ENCODE results near the gene ATRIP.
"Not testable (repeated sequence)": the region's sequence is repeated elsewhere in the genome, so short reads cannot be mapped to it uniquely, and the experiment has no call there.

The ATRIP gene

GRCh38 chr3:48460517-48460902, 14.0 kb downstream of the ATRIP start:
- Histone ChIP-seq H3K23ac (ENCODE audit: low read depth, low read length, poor library complexity) (no peak overlapping the region), H3K14ac (ENCODE audit: low read length) (no peak overlapping the region), H3K9me3 (replicated peaks in 1 of 2; ENCODE audit: control insufficient read depth in 2 of 2, insufficient read depth in 1 of 2, low read depth in 1 of 2, low read length in 2 of 2) (no peaks in the 10 kb centered on the region), H3K27ac (replicated peaks; ENCODE audit: low read length) (no peak overlapping the region), H3K9ac (ENCODE audit: low read depth, low read length, poor library complexity) (no peak overlapping the region), H2AFZ (ENCODE audit: low read length) (no peak overlapping the region), H3K27me3 (ENCODE audit: control insufficient read depth in 3 of 3, insufficient read depth in 3 of 3, low read depth in 1 of 3, low read length in 3 of 3) (no peaks in the 10 kb centered on the region), H4K91ac (ENCODE audit: low read depth, low read length, poor library complexity) (no peak overlapping the region), H3K4me3 (ENCODE audit: low read length in 2 of 2) (no peak overlapping the region), H3K4ac (ENCODE audit: low read length) (no peak overlapping the region), H2BK12ac (ENCODE audit: low read length) (no peak overlapping the region), H4K8ac (ENCODE audit: low read depth, low read length) (no peak overlapping the region), H3K18ac (ENCODE audit: low read length) (no peak overlapping the region), H3K4me1 (ENCODE audit: control insufficient read depth in 2 of 2, insufficient read depth in 1 of 2, low read depth in 1 of 2, low read length in 2 of 2) (peaks cover 5% of the 10 kb centered on the region in 2 donors), H2BK15ac (ENCODE audit: low read length) (no peak overlapping the region), H3K4me2 (ENCODE audit: insufficient read depth, low read length, poor library complexity, severe bottlenecking) (no peak overlapping the region), H2BK120ac (ENCODE audit: low read depth, low read length) (no peak overlapping the region), H3K79me1 (ENCODE audit: low read depth, low read length) (no peaks in the 10 kb centered on the region), H2BK5ac (ENCODE audit: low read length) (no peak overlapping the region), H3K36me3 (replicated peaks in 1 of 2; ENCODE audit: control insufficient read depth in 2 of 2, insufficient read depth in 2 of 2, low read length in 2 of 2) (peaks cover 43 to 70% of the 10 kb centered on the region in 2 donors), H2AK5ac (ENCODE audit: low read depth, low read length) (no peak overlapping the region)
- no CpG with 5 or more reads among the region's 3 CpGs for WGBS, 2 donors (ENCODE audit: extremely low coverage in 2 of 2, insufficient read length in 2 of 2, insufficient replicate concordance in 1 of 2)
- no peak for DNase-seq (ENCODE audit: low spot score)

- Histone ChIP-seq H3K4me1 (ENCODE audit: control insufficient read depth in 2 of 2, insufficient read depth in 1 of 2, low read depth in 1 of 2, low read length in 2 of 2) (peaks cover 16% of the 10 kb centered on the region in 2 donors), H3K36me3 (replicated peaks in 1 of 2; ENCODE audit: control insufficient read depth in 2 of 2, insufficient read depth in 2 of 2, low read length in 2 of 2) (peaks cover 41 to 60% of the 10 kb centered on the region in 2 donors)
- not testable (repeated sequence) for H3K27ac ChIP-seq (replicated peaks; ENCODE audit: low read length); H3K27me3 ChIP-seq (ENCODE audit: control insufficient read depth in 3 of 3, insufficient read depth in 3 of 3, low read depth in 1 of 3, low read length in 3 of 3); H2BK120ac ChIP-seq (ENCODE audit: low read depth, low read length); H4K91ac ChIP-seq (ENCODE audit: low read depth, low read length, poor library complexity); H3K14ac ChIP-seq (ENCODE audit: low read length); H3K4ac ChIP-seq (ENCODE audit: low read length); H4K8ac ChIP-seq (ENCODE audit: low read depth, low read length); H3K9ac ChIP-seq (ENCODE audit: low read depth, low read length, poor library complexity); H3K18ac ChIP-seq (ENCODE audit: low read length); H2AK5ac ChIP-seq (ENCODE audit: low read depth, low read length); H3K9me3 ChIP-seq (replicated peaks in 1 of 2; ENCODE audit: control insufficient read depth in 2 of 2, insufficient read depth in 1 of 2, low read depth in 1 of 2, low read length in 2 of 2); H2BK12ac ChIP-seq (ENCODE audit: low read length); H2AFZ ChIP-seq (ENCODE audit: low read length); H2BK15ac ChIP-seq (ENCODE audit: low read length); DNase-seq (ENCODE audit: low spot score); H3K79me1 ChIP-seq (ENCODE audit: low read depth, low read length); H3K4me3 ChIP-seq (ENCODE audit: low read length in 2 of 2); H2BK5ac ChIP-seq (ENCODE audit: low read length); H3K4me2 ChIP-seq (ENCODE audit: insufficient read depth, low read length, poor library complexity, severe bottlenecking); H3K23ac ChIP-seq (ENCODE audit: low read depth, low read length, poor library complexity)
- WGBS, 2 donors (ENCODE audit: extremely low coverage in 2 of 2, insufficient read length in 2 of 2, insufficient replicate concordance in 1 of 2) = no CpG with 5 or more reads among the region's 7 CpGs
Observed at GRCh38 chr3:48461767-48462166, 15.2 kb downstream of the ATRIP start.

GRCh38 chr3:48463703-48464102, 17.2 kb downstream of the ATRIP start:
- Histone ChIP-seq H3K79me1 (ENCODE audit: low read depth, low read length) (peaks cover 7% of the 10 kb centered on the region), H3K18ac (ENCODE audit: low read length) (no peak overlapping the region), H2BK12ac (ENCODE audit: low read length) (no peak overlapping the region), H3K9ac (ENCODE audit: low read depth, low read length, poor library complexity) (peak overlapping the region; percentile 1), H3K4me3 (ENCODE audit: low read length in 2 of 2) (no peak overlapping the region), H3K4ac (ENCODE audit: low read length) (no peak overlapping the region), H3K4me1 (ENCODE audit: control insufficient read depth in 2 of 2, insufficient read depth in 1 of 2, low read depth in 1 of 2, low read length in 2 of 2) (peaks cover 19 to 21% of the 10 kb centered on the region in 2 donors), H3K23ac (ENCODE audit: low read depth, low read length, poor library complexity) (no peak overlapping the region), H4K91ac (ENCODE audit: low read depth, low read length, poor library complexity) (no peak overlapping the region), H2AK5ac (ENCODE audit: low read depth, low read length) (no peak overlapping the region), H2BK15ac (ENCODE audit: low read length) (no peak overlapping the region), H3K4me2 (ENCODE audit: insufficient read depth, low read length, poor library complexity, severe bottlenecking) (no peak overlapping the region), H3K27me3 (ENCODE audit: control insufficient read depth in 3 of 3, insufficient read depth in 3 of 3, low read depth in 1 of 3, low read length in 3 of 3) (no peaks in the 10 kb centered on the region), H3K9me3 (replicated peaks in 1 of 2; ENCODE audit: control insufficient read depth in 2 of 2, insufficient read depth in 1 of 2, low read depth in 1 of 2, low read length in 2 of 2) (no peaks in the 10 kb centered on the region), H3K27ac (replicated peaks; ENCODE audit: low read length) (no peak overlapping the region), H3K36me3 (replicated peaks in 1 of 2; ENCODE audit: control insufficient read depth in 2 of 2, insufficient read depth in 2 of 2, low read length in 2 of 2) (peaks cover 48 to 62% of the 10 kb centered on the region in 2 donors), H2AFZ (ENCODE audit: low read length) (no peak overlapping the region), H4K8ac (ENCODE audit: low read depth, low read length) (no peak overlapping the region), H2BK5ac (ENCODE audit: low read length) (no peak overlapping the region), H3K14ac (ENCODE audit: low read length) (no peak overlapping the region), H2BK120ac (ENCODE audit: low read depth, low read length) (no peak overlapping the region)
- no peak for DNase-seq (ENCODE audit: low spot score)
- no CpG with 5 or more reads among the region's 9 CpGs for WGBS, 2 donors (ENCODE audit: extremely low coverage in 2 of 2, insufficient read length in 2 of 2, insufficient replicate concordance in 1 of 2)

GRCh38 chr3:48464713-48465221, 18.2 kb downstream of the ATRIP start:
- Histone ChIP-seq H3K14ac (ENCODE audit: low read length) (peak overlapping the region; percentile 79), H2BK5ac (ENCODE audit: low read length) (peak overlapping the region; percentile 95), H4K8ac (ENCODE audit: low read depth, low read length) (no peak overlapping the region), H3K4me3 (ENCODE audit: low read length in 2 of 2) (peak overlapping the region in 1 of 2 donors; percentile 2), H3K4me1 (ENCODE audit: control insufficient read depth in 2 of 2, insufficient read depth in 1 of 2, low read depth in 1 of 2, low read length in 2 of 2) (peaks cover 19 to 21% of the 10 kb centered on the region in 2 donors), H2BK15ac (ENCODE audit: low read length) (peak overlapping the region; percentile 98), H3K9ac (ENCODE audit: low read depth, low read length, poor library complexity) (peak overlapping the region; percentile 85), H3K79me1 (ENCODE audit: low read depth, low read length) (peaks cover 10% of the 10 kb centered on the region), H2BK120ac (ENCODE audit: low read depth, low read length) (peak overlapping the region; percentile 44), H3K18ac (ENCODE audit: low read length) (peak overlapping the region; percentile 78), H3K23ac (ENCODE audit: low read depth, low read length, poor library complexity) (peak overlapping the region; percentile 62), H3K4ac (ENCODE audit: low read length) (peak overlapping the region; percentile 96), H2AK5ac (ENCODE audit: low read depth, low read length) (peak overlapping the region; percentile 95), H3K36me3 (replicated peaks in 1 of 2; ENCODE audit: control insufficient read depth in 2 of 2, insufficient read depth in 2 of 2, low read length in 2 of 2) (peaks cover 46 to 62% of the 10 kb centered on the region in 2 donors), H4K91ac (ENCODE audit: low read depth, low read length, poor library complexity) (peak overlapping the region; percentile 93), H3K4me2 (ENCODE audit: insufficient read depth, low read length, poor library complexity, severe bottlenecking) (no peak overlapping the region), H2BK12ac (ENCODE audit: low read length) (peak overlapping the region; percentile 92), H3K27me3 (ENCODE audit: control insufficient read depth in 3 of 3, insufficient read depth in 3 of 3, low read depth in 1 of 3, low read length in 3 of 3) (no peaks in the 10 kb centered on the region), H3K9me3 (replicated peaks in 1 of 2; ENCODE audit: control insufficient read depth in 2 of 2, insufficient read depth in 1 of 2, low read depth in 1 of 2, low read length in 2 of 2) (no peaks in the 10 kb centered on the region), H3K27ac (replicated peaks; ENCODE audit: low read length) (peak overlapping the region; percentile 83), H2AFZ (ENCODE audit: low read length) (peak overlapping the region; percentile 70)
- DNase-seq (ENCODE audit: low spot score) = no peak
- WGBS, 2 donors (ENCODE audit: extremely low coverage in 2 of 2, insufficient read length in 2 of 2, insufficient replicate concordance in 1 of 2) = no CpG with 5 or more reads among the region's 17 CpGs
